ENCODE measurements around the gene USP2.

The USP2 gene

DNA sequence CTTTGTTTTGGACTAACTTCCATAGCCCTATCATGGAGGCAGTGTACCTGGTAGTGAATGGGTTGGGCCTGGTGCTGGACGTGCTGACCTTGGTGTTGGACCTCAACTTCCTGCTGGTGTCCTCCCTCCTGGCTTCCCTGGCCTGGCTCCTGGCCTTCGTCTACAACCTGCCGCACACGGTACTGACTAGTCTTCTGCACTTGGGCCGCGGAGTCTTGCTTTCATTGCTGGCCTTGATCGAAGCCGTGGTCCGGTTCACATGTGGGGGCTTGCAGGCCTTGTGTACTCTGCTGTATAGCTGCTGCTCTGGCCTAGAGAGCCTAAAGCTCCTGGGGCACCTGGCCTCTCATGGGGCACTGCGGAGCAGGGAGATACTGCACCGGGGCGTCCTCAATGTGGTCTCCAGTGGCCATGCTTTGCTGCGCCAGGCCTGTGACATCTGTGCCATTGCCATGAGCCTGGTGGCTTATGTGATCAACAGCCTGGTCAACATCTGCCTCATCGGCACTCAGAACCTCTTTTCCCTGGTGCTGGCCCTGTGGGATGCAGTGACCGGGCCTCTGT lies 46.3 kb downstream of the USP2 start:
- TF ChIP-seq, protein P1, sequence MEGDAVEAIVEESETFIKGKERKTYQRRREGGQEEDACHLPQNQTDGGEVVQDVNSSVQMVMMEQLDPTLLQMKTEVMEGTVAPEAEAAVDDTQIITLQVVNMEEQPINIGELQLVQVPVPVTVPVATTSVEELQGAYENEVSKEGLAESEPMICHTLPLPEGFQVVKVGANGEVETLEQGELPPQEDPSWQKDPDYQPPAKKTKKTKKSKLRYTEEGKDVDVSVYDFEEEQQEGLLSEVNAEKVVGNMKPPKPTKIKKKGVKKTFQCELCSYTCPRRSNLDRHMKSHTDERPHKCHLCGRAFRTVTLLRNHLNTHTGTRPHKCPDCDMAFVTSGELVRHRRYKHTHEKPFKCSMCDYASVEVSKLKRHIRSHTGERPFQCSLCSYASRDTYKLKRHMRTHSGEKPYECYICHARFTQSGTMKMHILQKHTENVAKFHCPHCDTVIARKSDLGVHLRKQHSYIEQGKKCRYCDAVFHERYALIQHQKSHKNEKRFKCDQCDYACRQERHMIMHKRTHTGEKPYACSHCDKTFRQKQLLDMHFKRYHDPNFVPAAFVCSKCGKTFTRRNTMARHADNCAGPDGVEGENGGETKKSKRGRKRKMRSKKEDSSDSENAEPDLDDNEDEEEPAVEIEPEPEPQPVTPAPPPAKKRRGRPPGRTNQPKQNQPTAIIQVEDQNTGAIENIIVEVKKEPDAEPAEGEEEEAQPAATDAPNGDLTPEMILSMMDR (IDR thresholded peaks at IDR 0.05), result no peak
- Histone ChIP-seq H3K4me3 (ENCODE audit: low read depth in 1 of 2, low read length in 1 of 2) (peak overlapping the region; percentile 87 to 96), H3K9me3 (no peaks in the 10 kb centered on the region), H3K27me3 (peaks cover 19% of the 10 kb centered on the region), H3K4me1 (ENCODE audit: control insufficient read depth in 1 of 2, insufficient read depth in 1 of 2, low read depth in 1 of 2, low read length in 1 of 2) (peaks cover 33 to 35% of the 10 kb centered on the region in 2 experiments), H3K36me3 (no peaks in the 10 kb centered on the region), H3K27ac (peak overlapping the region; percentile 66)

DNA sequence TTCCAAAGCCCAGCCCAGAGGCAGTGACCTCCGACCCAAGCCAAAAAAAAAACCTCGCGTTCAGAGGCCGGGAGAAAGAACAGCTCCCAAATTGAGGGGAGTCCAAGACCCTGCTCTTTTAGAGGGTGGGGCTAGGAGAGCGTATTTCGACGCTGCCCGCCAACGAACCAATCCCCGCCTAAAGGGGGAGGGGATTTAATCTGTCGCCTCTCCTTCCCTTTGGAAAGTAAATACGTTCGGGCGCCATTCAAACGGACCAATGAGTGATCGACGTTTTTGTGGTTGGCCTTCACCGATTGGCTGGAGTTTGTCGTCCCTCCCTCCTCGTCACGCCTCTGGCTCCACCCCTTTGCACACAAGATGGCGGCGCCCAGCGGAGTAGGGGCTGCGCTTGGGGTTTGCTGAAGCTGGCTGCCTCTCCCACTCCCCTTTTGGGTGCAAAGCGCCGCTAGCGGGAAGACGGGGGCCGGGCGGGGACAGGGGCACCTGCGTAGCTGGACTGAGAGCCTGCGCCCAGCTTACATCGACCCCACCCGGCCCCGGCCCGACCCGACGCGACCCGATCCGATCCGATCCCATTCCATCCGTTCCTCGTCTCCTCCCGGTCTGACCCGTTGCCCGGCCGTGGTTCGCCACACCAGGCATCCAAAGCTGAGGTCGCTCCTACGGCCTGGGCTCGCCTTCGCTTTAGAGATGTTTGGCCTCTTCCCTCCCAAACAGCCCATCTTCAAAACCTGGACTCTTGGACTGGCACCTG lies 47.1 kb downstream of the USP2 start, which contains the start of gene RNF26:
TSS of gene RNF26 (plus strand) at position 354 of the 757 bp plus-strand sequence. CDS start 596 bp downstream, outside the sequence.
- Histone ChIP-seq H3K36me3 (no peaks in the 10 kb centered on the region), H3K27me3 (peaks cover 15% of the 10 kb centered on the region), H3K4me3 (ENCODE audit: low read depth in 1 of 2, low read length in 1 of 2) (peak within 1 kb of the TSS; percentile 87 to 96), H3K9me3 (no peaks in the 10 kb centered on the region), H3K4me1 (ENCODE audit: control insufficient read depth in 1 of 2, insufficient read depth in 1 of 2, low read depth in 1 of 2, low read length in 1 of 2) (peaks cover 24 to 28% of the 10 kb centered on the region in 2 experiments), H3K27ac (peak within 1 kb of the TSS; percentile 66)
- TF ChIP-seq, protein P1 (IDR thresholded peaks at IDR 0.05), result peak; percentile 10

DNA sequence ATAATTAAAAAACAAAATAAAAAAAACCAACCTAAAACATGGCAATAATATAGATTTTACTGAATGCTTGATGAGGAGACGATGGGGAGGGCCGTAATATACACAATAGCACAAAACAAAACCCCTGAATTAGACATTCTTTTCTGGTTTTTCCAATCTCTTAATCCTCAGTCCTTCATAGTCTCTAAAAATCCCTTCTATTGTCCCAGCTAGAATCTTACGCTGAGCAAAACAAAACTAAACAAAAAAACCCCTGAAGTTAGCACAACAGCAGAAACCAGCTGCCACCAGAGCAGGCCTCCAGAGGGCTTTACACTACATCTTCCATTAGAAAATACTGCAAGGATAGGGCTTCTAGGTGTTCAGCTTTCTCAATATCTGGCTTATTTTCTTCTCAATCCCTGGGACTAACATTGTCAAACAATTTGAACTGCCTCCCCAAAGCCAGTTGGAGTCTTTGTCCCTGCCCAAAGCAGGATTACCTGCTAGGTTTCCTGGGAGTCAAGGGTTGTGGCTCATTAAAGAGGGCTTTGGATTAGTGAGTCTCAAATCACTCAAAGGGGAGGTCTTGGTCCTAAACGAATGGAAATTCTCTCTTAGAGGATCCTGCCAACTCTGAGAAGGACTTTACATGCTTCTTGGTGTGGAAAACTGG lies 49.3 kb downstream of the USP2 start:
- no peak overlapping the region for H3K27ac ChIP-seq
- H3K27me3 ChIP-seq, result peaks cover 11% of the 10 kb centered on the region
- H3K36me3 ChIP-seq, result no peaks in the 10 kb centered on the region
- no peak overlapping the region for H3K4me3 ChIP-seq (ENCODE audit: low read depth in 1 of 2, low read length in 1 of 2)
- H3K4me1 ChIP-seq (ENCODE audit: control insufficient read depth in 1 of 2, insufficient read depth in 1 of 2, low read depth in 1 of 2, low read length in 1 of 2), result peaks cover 19 to 28% of the 10 kb centered on the region in 2 experiments
- TF ChIP-seq, protein P1 (IDR thresholded peaks at IDR 0.05), result no peak
- H3K9me3 ChIP-seq, result no peaks in the 10 kb centered on the region

DNA sequence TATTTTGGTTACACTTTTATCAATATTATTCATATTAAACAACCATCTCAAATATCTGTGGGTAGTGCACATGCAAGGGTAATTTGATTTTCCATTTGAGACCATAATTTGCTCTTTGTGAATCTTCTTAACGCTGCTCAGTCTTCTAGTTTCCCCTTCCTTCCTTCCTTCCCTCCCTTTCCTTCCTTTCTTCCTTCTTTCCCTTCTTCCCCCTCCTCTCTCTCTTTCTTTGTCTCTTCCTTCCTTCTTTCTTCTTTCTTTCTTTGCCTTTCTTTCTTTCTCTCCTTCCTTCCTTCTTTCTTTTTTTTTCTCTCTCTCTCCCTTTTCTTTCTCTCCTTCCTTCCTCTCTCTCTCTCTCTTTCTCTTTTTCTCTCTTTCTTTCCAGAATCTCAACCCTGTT lies 51.3 kb downstream of the USP2 start:
- Histone ChIP-seq H3K4me1 (ENCODE audit: control insufficient read depth in 1 of 2, insufficient read depth in 1 of 2, low read depth in 1 of 2, low read length in 1 of 2) (peaks cover 18 to 26% of the 10 kb centered on the region in 2 experiments), H3K4me3 (ENCODE audit: low read depth in 1 of 2, low read length in 1 of 2) (no peak overlapping the region), H3K9me3 (no peaks in the 10 kb centered on the region), H3K27ac (no peak overlapping the region), H3K36me3 (no peaks in the 10 kb centered on the region), H3K27me3 (peaks cover 11% of the 10 kb centered on the region)
- TF ChIP-seq, protein P1 (IDR thresholded peaks at IDR 0.05), result no peak

DNA sequence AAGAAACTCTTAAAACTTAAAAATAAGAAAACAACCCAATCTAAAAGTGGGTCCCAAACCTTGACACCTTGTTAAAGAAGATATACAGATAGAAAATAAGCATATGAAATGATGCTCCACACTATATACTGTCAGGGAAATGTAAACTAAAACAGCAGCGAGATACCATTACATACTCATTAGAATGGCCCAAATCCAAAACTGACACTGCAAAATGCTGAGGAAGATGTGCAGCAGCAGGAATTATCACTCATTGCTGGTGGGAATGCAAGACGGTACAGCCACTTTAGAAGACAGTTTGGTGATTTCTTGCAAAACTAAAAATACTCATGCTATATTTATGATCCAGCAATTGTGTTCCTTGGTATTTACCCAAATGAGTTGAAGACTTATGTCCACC lies 52.2 kb downstream of the USP2 start:
- TF ChIP-seq, protein P1 (IDR thresholded peaks at IDR 0.05), result no peak
- Histone ChIP-seq H3K4me3 (ENCODE audit: low read depth in 1 of 2, low read length in 1 of 2) (no peak overlapping the region), H3K27me3 (peaks cover 11% of the 10 kb centered on the region), H3K9me3 (no peaks in the 10 kb centered on the region), H3K36me3 (no peaks in the 10 kb centered on the region), H3K4me1 (ENCODE audit: control insufficient read depth in 1 of 2, insufficient read depth in 1 of 2, low read depth in 1 of 2, low read length in 1 of 2) (peaks cover 10 to 19% of the 10 kb centered on the region in 2 experiments), H3K27ac (no peak overlapping the region)
